HG02623 (cell line): Measurements from ENCODE around the gene ASZ1.

Experiments
- ATAC-seq: cut with Tn5 transposase; IDR thresholded peaks from one replicate; pipeline ENCODE4 v1.9.1; 2021; ENCODE audit warnings: moderate library complexity; ENCODE audit not compliant: unreplicated experiment

ASZ1 gene

GRCh38 chr7:117403737-117404136 is 23.6 kb downstream of the ASZ1 start:
- ATAC-seq, result no peak

- no peak for ATAC-seq
Measured at GRCh38 chr7:117402109-117402508, 25.2 kb downstream of the ASZ1 start.

DNA sequence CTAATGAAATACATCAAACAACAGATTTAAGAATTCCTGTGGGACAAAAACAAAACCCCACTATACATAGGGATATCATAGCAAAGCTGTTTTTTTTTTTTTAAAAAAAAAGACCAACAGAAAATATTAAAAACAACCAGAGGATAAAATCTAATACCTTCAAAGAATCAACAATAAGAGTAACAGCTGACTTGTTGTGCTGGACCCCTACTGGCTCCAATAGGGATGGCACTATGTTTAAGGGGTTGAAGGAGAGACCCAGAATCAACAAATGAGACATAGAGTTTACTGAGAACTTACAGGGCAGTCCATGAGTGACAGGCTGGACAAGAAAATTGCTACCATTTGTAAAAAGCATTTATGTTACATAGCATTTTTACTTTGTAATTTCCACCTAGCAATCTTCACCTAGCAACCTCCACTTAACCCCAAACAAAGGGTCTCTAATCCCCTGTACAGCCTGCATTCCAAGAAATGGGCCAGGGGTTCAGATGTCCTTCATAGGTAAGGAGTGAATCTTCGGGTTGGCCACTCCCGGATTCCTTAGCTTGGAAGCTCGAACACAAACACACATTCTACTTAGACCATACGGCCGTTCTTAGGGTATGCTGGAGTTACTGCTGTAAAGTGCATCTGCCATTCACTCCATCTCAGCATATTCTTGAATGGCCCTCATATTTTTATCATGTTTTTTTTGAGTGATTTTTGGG is 25.8 kb downstream of the ASZ1 start:
- peak; percentile 47 for ATAC-seq

DNA sequence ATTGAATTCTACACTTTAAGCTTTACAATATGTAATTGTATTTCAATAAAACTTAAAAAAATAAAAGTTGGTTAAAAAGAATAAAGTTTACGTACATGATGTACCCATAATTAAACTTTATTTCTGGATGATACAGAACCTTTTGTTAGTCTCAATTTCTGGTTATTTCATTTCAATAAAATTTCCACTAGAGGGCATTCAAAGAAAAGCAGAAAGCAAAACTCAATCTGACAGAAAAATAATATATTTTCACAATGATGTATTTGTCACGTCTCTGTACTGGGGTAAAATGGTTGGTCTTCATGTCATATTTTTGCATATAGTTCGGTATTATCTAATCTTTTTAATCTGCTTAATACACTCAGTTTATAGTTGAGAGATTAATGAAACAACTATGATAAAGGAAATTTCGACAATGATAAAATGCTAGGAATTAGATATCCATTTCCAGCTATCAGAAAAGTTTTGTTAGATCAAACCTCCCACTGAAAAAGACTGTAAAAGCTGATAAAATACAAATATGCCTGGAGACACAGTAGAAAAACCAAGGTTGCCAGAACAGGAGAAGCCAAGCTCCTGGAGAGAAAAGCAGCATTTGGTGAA is 27.4 kb downstream of the ASZ1 start:
- no peak for ATAC-seq

- ATAC-seq, result no peak
Measured at GRCh38 chr7:117395743-117396142, 31.6 kb downstream of the ASZ1 start.

- no peak for ATAC-seq
Measured at GRCh38 chr7:117393781-117394180, 33.5 kb downstream of the ASZ1 start.

- ATAC-seq, result no peak
Measured at GRCh38 chr7:117389871-117390270, 37.4 kb downstream of the ASZ1 start.

- no peak for ATAC-seq
Measured at GRCh38 chr7:117386110-117386706, 41.1 kb downstream of the ASZ1 start.

DNA sequence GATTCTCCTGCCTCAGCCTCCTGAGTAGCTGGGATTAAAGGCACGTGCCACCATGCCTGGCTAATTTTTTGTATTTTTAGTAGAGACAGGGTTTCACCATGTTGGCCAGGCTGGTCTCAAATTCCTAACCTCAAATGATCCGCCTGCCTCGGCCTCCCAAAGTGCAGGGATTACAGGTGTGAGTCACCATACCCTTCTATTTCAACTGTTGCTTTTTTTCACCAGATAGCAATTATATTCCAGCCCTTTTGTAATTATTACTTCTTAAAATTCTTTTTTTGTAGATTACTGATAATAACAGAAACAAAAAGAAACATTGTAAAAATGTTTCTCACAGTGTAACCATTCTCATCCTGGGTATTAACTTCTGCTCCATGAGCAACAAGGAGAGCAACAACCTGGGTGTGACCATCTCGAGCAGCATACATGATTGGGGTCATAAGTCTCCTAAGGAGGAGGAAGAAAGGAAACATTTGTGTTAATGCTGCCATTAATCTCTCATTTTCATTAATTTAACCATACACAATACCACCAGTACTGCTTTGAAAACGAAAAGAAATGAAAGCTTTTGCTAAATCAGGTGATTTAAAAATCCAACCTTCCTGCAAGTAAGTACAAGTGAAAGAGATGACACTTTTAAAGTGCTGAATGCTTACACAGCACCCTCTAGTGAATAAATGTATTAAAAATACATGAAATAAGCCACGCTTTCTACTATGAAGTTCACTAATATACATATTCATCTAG is 41.8 kb downstream of the ASZ1 start:
- peak; percentile 35 for ATAC-seq

DNA sequence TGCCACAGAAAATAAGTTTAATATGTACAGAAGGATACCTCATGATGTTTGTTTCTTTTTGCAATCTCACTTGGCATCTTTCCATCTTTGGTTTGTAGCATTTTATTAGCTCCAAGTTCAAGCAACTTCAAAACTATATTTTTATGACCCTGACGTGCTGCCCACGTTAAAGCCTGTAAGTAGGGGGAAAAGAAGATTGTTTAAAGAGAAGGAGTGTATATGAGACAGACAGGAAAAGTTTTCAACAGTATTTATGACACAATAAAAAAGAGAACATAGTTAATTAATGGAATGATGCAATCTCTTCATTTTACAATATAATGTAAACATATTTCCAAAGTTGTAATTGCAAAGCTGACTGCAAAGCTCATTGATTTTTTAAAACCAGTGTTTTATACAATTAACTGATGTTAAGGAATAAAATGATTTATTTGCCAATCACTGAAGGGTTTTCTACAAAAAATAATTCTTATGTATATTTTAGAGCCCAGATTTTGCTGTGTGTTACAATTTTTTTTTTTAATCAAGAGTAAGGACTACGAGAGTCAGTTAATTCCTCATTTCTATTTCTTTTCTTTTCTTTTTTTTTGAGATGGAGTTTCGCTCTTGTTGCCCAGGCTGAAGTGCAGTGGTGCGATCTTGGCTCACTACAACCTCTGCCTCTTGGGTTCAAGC is 42.5 kb downstream of the ASZ1 start:
- ATAC-seq, result no peak

- no peak for ATAC-seq
Measured at GRCh38 chr7:117383483-117384189, 43.7 kb downstream of the ASZ1 start.

DNA sequence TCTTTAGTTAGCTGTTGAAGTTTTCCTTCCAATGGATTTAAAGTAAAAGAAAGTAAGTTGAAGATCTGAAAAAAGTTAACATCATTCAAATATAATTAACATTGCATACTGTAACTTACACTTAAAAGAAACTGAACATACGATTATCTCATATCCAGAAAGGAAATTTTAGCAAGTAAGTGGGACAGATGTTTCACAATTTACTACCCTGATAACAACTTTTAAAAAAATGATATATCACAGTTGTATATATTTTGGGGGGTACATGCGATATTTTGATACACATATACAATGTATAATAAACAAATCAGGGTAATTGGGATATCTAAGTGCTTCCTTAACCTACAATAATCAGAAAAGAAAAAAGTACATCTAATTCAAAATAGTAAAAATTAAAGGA is 44.2 kb downstream of the ASZ1 start:
- no peak for ATAC-seq

DNA sequence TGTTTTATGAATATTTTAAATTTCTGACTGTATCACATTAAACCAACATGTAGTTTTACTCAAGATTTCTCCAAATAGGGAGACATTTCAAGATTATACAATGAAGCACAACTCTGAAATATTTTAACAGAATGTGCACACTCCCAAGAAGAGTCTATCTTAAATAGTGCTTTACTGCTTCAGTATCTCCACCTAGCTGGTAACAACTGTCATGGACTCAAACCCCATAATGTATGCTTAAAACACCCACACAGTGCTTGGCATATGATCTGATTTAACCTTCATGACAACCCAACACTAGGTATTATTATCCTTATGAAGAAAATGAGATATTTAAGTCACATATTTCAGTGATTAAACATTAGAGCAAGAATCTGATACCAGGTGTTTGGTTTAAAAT is 45.9 kb downstream of the ASZ1 start:
- ATAC-seq, result no peak

DNA sequence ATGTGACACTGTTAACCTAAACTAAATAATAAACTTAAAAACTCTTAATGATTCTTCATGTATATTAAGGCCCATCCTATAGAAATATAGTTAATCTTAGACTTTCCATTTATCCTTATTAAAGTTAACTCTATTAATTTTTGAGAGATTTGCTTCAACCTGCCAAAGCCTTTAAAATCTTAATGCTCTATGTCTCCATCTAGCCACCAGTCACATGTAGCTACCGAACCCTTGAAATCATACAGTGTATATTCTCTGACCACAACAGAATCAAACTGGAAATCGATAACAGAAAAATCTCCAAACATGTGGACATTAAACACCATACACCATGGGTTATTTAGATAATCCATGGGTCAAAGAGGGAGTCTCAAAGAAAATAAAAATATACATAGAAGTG is 51.9 kb downstream of the ASZ1 start:
- ATAC-seq, result no peak

DNA sequence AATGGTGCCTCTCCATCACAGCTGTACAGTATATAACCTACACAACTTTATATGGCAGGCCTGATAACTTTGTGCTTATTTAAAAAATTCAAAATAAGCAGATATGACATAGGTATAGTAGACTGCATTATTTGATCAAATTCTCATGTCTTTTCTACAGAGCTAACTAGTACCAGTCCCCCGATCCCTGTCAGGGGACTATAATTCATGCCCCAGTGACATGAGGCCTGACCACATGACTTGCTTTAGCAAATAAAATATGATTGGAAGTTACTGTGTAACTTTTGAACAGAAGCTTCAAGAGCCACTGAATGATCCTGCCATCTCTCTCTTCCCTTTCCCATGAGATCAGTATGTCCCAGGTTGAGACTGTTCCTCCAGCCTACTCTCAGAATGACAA is 55.2 kb downstream of the ASZ1 start:
- ATAC-seq, result no peak

- no peak for ATAC-seq
Measured at GRCh38 chr7:117364339-117365080, 62.8 kb downstream of the ASZ1 start.

DNA sequence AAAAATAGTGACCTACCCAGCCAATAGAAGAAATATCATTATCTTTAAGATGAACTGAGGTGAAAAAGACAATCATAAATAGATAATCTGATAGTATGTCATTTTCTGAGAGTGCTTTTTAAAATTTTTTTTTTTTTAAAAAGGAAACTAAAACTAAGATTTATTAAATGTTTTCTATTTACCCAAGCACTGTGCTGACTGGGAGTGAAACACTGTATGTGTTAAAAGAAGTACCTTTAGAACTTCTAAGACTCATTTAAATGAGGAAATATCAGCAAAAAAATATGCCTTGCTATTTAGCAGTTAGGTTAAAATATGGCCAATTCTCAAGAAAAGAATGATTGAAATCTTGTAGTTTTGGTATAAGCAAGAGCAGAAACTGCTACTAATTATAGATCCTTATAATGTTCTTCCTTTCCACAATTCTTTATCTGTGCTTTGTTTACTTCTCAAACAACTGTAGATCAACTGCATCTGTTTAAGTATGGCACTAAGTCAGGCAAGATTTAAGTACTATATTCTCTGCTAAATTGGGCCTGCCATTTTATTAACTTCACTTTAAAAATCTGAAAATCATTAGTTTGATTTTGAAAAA is 64.9 kb downstream of the ASZ1 start:
- ATAC-seq, result no peak

DNA sequence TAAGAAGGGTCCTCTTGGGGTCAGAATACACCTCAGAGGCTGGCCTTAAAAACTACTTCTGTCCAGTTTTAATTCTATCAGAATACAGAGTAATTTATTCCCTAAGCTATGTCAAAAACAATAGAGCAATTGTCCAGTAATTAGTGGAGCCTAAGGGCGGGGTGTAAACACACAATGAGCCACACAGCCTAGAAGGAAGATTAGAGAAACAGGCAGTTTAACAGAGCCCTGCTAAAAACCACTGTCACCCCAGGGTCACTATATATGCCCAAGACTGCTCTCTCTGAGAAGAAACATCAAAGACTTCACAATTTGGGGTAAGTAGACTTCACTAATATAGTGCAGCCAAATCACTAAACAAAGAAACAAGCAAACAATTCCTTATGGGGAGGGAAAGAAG is 77.3 kb downstream of the ASZ1 start:
- no peak for ATAC-seq

DNA sequence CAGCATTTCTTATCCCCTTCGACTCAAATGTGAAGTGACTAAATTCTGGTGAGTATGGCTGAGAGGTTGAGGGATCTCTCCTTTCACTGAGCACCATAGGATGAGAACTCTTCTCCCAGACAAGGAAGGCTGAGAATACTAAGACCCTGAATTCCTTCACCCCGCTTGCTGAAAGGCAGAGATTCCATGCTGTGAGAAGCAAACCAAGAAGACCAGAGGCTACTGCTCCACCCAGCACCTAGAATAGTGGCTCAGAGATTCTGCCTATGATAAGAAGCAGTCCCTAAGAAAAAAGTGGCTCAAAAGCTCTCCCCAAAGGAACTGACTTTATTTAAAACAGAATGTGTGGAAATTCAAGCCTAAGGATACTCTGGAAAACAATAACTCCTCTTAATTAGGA is 77.7 kb downstream of the ASZ1 start:
- no peak for ATAC-seq
